MCF 10A (cell line): ENCODE results near the gene ADGRD1. TPM values are rescaled to one million over a fixed set of nuclear protein-coding genes. Genes with fewer than 3 reads are reported as not detected.

Experiments used
- BruUV-seq: library from RNA; stranded (reverse); fragments of 400-500 nt; replicated peaks from 2 replicates; lab custom pipeline; 2021; lab: Mats Ljungman, UMichigan
- CTCF ChIA-PET: fragments of 300-600 bp; sonication (Branson Sonifier 250); formaldehyde crosslinking; extraction: SDS; loops from one replicate; lab custom pipeline; 2021; ENCODE audit warnings: antibody characterized with exemption, inconsistent platforms; lab: Yijun Ruan, JAX
- POLR2A ChIA-PET: fragments of 300-600, 350-650 bp; sonication (Branson Sonifier 250); formaldehyde crosslinking; extraction: SDS; loops from one replicate; lab custom pipeline; 2020; ENCODE audit warnings: antibody characterized with exemption, inconsistent platforms; lab: Yijun Ruan, JAX
- DNase-seq: peaks from one replicate; pipeline ENCODE4 v3.0.0-alpha.2; 2018; ENCODE audit not compliant: unreplicated experiment
- H3K27ac Mint-ChIP-seq: one replicate; pipeline ENCODE4 v1.8.0; 2022; ENCODE audit warnings: mild to moderate bottlenecking, low read depth, mixed read lengths; ENCODE audit not compliant: unreplicated experiment
- H3K27me3 Mint-ChIP-seq: one replicate; pipeline ENCODE4 v1.8.0; 2022; ENCODE audit warnings: mixed read lengths; ENCODE audit not compliant: insufficient read depth, unreplicated experiment
- H3K36me3 Mint-ChIP-seq: one replicate; pipeline ENCODE4 v1.8.0; 2022; ENCODE audit warnings: mild to moderate bottlenecking, moderate library complexity, mixed read lengths; ENCODE audit not compliant: insufficient read depth, unreplicated experiment
- H3K4me1 Mint-ChIP-seq: one replicate; pipeline ENCODE4 v1.8.0; 2022; ENCODE audit warnings: mixed read lengths; ENCODE audit not compliant: insufficient read depth, unreplicated experiment
- H3K4me3 Mint-ChIP-seq: one replicate; pipeline ENCODE4 v1.8.0; 2022; ENCODE audit warnings: mild to moderate bottlenecking, moderate library complexity, mixed read lengths; ENCODE audit not compliant: unreplicated experiment
- H3K9me3 Mint-ChIP-seq: one replicate; pipeline ENCODE4 v1.8.0; 2022; ENCODE audit warnings: mixed read lengths; ENCODE audit not compliant: unreplicated experiment
- intact Hi-C: fragments of 100-400 bp; cut with micrococcal nuclease; formaldehyde crosslinking; loops from 2 replicates; pipeline ENCODE4 v1.14.1; 2022
- total RNA-seq: library from RNA; stranded (reverse); gene quantifications from 2 replicates; pipeline ENCODE4 v1.2.3, GENCODE V29; 2022
- TF ChIP-seq, protein P1 (sequence below): fragments of 200-600 bp; IDR thresholded peaks from one replicate; pipeline ENCODE4 v1.8.0; 2022; ENCODE audit warnings: antibody characterized with exemption, mild to moderate bottlenecking; ENCODE audit not compliant: unreplicated experiment

ADGRD1 gene
- total RNA-seq, 1 experiment from 2014 or later = 0.68 TPM

DNA sequence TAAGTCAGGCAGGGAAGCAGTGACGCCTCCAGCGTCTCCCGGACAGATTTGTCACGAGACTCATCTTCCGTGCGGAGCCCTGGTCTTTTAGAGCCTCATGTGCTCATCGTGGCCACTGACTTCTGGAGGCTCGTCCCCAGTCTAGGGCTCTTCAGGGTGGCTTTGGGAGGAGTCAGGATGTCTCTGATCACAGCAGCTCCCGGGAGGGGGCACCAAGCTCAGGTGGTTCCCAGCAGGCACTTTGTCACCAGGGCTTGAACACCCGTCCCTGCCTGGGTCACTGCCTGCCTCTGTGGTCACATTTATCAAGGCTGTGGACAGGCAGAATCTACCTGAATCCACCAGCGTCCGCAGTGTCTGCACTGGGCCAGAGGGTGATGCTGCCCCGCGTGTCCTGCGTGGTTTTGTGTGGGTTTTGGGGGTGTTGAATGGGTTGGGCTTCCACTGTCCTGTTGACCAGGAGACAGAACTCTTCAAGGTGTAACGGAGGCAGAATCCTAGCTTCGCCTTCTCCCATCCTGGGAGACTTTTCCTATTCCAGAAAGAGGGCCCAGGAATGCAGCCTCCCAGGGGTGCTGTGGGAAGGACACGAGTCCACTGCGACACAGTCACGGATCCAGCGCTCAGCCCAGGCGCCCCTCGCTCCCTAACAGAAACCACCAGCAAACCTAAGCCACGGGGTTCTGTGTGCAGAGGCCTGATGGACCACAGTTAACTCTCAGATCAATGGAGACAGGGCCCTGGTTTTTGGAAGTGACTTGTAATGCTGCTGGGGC is 132.3 kb downstream of the ADGRD1 start:
- DNase-seq = no peak
- no TSS peak for BruUV-seq
- H3K27ac Mint-ChIP-seq = no peak overlapping the region

DNA sequence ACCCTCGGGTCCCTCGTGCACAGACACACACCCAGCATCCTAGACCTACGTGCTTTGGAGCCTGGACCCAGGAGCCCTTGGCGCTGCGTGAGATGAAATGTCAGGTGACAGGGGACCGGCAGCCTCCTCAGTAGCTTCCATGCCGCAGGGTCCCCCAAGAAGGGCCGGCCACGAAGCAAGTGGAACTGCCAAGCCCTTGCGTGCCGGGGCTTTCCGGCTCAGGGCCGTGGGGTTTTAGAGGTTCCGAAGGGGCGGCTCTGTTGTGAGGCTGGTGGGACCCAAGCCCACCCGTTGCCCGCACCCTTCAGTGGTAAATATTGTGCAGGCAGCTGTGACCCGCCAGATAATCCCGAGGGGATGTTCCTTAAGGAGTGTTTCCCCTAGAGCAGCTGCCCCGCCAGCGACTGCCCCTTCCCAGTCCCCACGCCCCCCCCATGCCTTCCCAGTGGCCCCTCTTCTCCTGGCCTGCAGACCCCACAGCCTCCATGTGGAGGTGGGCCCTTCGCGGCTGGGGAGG is 133.7 kb downstream of the ADGRD1 start:
- H3K9me3 Mint-ChIP-seq = no peaks in the 10 kb centered on the region
- H3K4me1 Mint-ChIP-seq = peaks cover 6% of the 10 kb centered on the region
- TF ChIP-seq, protein P1, sequence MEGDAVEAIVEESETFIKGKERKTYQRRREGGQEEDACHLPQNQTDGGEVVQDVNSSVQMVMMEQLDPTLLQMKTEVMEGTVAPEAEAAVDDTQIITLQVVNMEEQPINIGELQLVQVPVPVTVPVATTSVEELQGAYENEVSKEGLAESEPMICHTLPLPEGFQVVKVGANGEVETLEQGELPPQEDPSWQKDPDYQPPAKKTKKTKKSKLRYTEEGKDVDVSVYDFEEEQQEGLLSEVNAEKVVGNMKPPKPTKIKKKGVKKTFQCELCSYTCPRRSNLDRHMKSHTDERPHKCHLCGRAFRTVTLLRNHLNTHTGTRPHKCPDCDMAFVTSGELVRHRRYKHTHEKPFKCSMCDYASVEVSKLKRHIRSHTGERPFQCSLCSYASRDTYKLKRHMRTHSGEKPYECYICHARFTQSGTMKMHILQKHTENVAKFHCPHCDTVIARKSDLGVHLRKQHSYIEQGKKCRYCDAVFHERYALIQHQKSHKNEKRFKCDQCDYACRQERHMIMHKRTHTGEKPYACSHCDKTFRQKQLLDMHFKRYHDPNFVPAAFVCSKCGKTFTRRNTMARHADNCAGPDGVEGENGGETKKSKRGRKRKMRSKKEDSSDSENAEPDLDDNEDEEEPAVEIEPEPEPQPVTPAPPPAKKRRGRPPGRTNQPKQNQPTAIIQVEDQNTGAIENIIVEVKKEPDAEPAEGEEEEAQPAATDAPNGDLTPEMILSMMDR = no peak

More for the DNA sequence above, 132.3 kb downstream of the ADGRD1 start:
- TF ChIP-seq, protein P1 = no peak
- CTCF ChIA-PET = interaction anchor here (0.7 kb wide), 1 partner anchor 733 kb away, joined by 3 read pairs; no protein-coding TSS in a partner anchor
- POLR2A ChIA-PET = no interaction called here
- intact Hi-C loops = no loop called here
- H3K4me1 Mint-ChIP-seq = no peaks in the 10 kb centered on the region
- no peak overlapping the region for H3K4me3 Mint-ChIP-seq
- H3K36me3 Mint-ChIP-seq = no peaks in the 10 kb centered on the region
- no peaks in the 10 kb centered on the region for H3K9me3 Mint-ChIP-seq
- peaks cover 46% of the 10 kb centered on the region for H3K27me3 Mint-ChIP-seq

DNA sequence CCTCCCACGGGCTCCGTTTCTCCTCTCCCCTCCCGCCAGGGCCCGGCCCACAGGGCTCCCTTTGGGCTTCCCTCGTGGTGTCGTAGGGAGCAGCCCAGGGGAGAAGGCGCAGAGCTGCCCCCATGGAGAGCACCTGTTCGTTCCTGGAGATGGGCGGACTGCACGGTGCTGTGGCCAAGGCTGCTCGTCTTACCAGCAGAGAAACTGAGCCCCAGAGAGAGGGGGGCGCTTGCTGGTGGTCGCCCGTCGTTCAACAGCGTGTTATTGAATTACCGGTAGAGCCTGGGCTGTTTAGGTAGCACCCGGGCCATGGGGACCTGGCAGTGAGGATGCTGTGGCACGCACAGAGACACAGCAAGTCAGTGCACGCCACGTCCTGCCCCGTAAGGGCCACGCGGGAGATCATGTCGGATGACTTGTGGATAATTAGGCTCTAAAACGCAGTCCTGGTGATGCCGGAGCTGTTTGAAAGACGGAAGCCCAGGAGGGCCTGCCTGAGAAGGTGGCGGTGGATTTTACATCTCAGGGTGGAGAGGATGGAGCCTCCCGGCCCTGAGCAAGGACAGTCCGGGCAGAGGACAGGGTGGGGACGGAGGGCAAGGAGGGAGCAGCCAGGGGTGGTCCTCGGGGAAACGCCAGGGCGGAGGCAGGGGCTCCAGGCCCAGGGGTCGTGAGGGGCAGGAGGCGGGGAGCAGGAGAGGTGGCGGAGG is 134.4 kb downstream of the ADGRD1 start:
- peaks cover 24% of the 10 kb centered on the region for H3K27me3 Mint-ChIP-seq
- no peaks in the 10 kb centered on the region for H3K9me3 Mint-ChIP-seq
- TF ChIP-seq, protein P1 = no peak
- no peaks in the 10 kb centered on the region for H3K36me3 Mint-ChIP-seq
- no peak overlapping the region for H3K27ac Mint-ChIP-seq
- no peak for DNase-seq
- peaks cover 8% of the 10 kb centered on the region for H3K4me1 Mint-ChIP-seq
- ChIA-PET CTCF (no interaction called here), POLR2A (no interaction called here)
- intact Hi-C loops = no loop called here
- BruUV-seq = no TSS peak
- no peak overlapping the region for H3K4me3 Mint-ChIP-seq

More for the DNA sequence above, 133.7 kb downstream of the ADGRD1 start:
- peaks cover 32% of the 10 kb centered on the region for H3K27me3 Mint-ChIP-seq
- no peaks in the 10 kb centered on the region for H3K36me3 Mint-ChIP-seq
- DNase-seq = no peak
- CTCF ChIA-PET = no interaction called here
- no peak overlapping the region for H3K27ac Mint-ChIP-seq
- intact Hi-C loops = no loop called here
- BruUV-seq = no TSS peak
- POLR2A ChIA-PET = no interaction called here
- no peak overlapping the region for H3K4me3 Mint-ChIP-seq
